HepG2 (cell line): Measurements from ENCODE around the gene TMBIM6. TPM values are rescaled to one million over a fixed set of nuclear protein-coding genes. Genes with fewer than 3 reads are reported as not detected.

Experiments used
- ATF6 ChIP-seq: sonication (generic); formaldehyde crosslinking; conservative IDR thresholded peaks from 2 replicates; pipeline ENCODE4 v1.4.0; 2020; ENCODE audit warnings: missing genetic modification reagents
- CREM ChIP-seq, 2 experiments: sonication (generic) in 1 of 2; formaldehyde crosslinking in 1 of 2; IDR thresholded peaks; 2 replicates each; pipeline versions ENCODE4 v1.4.0 to v1.6.1; 2016 to 2020; ENCODE audit warnings: antibody characterized with exemption in 1 of 2, mild to moderate bottlenecking in 1 of 2, missing genetic modification reagents in 1 of 2
- HBP1 ChIP-seq: IDR thresholded peaks from 2 replicates; pipeline ENCODE4 v1.6.1; 2016; ENCODE audit warnings: low read depth, control low read depth
- HDAC2 ChIP-seq: sonication (generic); formaldehyde crosslinking; IDR thresholded peaks from 2 replicates; pipeline ENCODE4 v1.4.0; 2020; ENCODE audit warnings: missing genetic modification reagents
- HINFP ChIP-seq: sonication (generic); formaldehyde crosslinking; IDR thresholded peaks from 2 replicates; pipeline ENCODE4 v1.4.0; 2020; ENCODE audit warnings: low read depth, mild to moderate bottlenecking, missing genetic modification reagents
- IRF1 ChIP-seq: sonication (generic); formaldehyde crosslinking; IDR thresholded peaks from 2 replicates; pipeline ENCODE4 v1.4.0; 2020; ENCODE audit warnings: low read depth, mild to moderate bottlenecking, missing genetic modification reagents
- ISX ChIP-seq: sonication (generic); formaldehyde crosslinking; conservative IDR thresholded peaks from 2 replicates; pipeline ENCODE4 v1.5.0; 2020; ENCODE audit warnings: missing genetic modification reagents
- JUNB ChIP-seq: sonication (generic); formaldehyde crosslinking; IDR thresholded peaks from 2 replicates; pipeline ENCODE4 v1.8.0; 2022; ENCODE audit warnings: missing genetic modification reagents, mild to moderate bottlenecking, borderline replicate concordance
- KAT2B ChIP-seq: fragments of 150-350 bp; IDR thresholded peaks from 2 replicates; pipeline ENCODE4 v1.6.1; 2014; ENCODE audit warnings: low read depth, low read length, borderline replicate concordance
- MNT ChIP-seq: fragments of 450-650 bp; IDR thresholded peaks from 2 replicates; pipeline ENCODE4 v1.6.1; 2016
- NFYB ChIP-seq: sonication (generic); formaldehyde crosslinking; IDR thresholded peaks from 2 replicates; pipeline ENCODE4 v1.4.0; 2020; ENCODE audit warnings: missing genetic modification reagents
- RFXANK ChIP-seq: IDR thresholded peaks from 2 replicates; pipeline ENCODE4 v1.6.1; 2016
- SALL1 ChIP-seq: sonication (generic); formaldehyde crosslinking; IDR thresholded peaks from 2 replicates; pipeline ENCODE4 v1.8.0; 2022; ENCODE audit warnings: mild to moderate bottlenecking, missing genetic modification reagents
- SKI ChIP-seq: fragments of 450-650 bp; IDR thresholded peaks from one replicate; pipeline ENCODE4 v1.6.1; 2018; ENCODE audit warnings: mild to moderate bottlenecking; ENCODE audit not compliant: partially characterized antibody
- SOX6 ChIP-seq, 2 experiments: fragments of 450-650 bp in 1 of 2; sonication (generic) in 1 of 2; formaldehyde crosslinking in 1 of 2; IDR thresholded peaks; 2 replicates each; pipeline versions ENCODE4 v1.4.0 to v1.6.1; 2017 to 2020; ENCODE audit warnings: antibody characterized with exemption in 1 of 2, mild to moderate bottlenecking in 1 of 2, missing genetic modification reagents in 1 of 2
- TEAD3 ChIP-seq: optimal IDR thresholded peaks from 2 replicates; pipeline ENCODE3; 2016; ENCODE audit warnings: borderline replicate concordance
- ZBTB34 ChIP-seq: sonication (generic); formaldehyde crosslinking; IDR thresholded peaks from 2 replicates; pipeline ENCODE4 v1.8.0; 2022; ENCODE audit warnings: mild to moderate bottlenecking, missing genetic modification reagents
- ZBTB42 ChIP-seq: sonication (generic); formaldehyde crosslinking; IDR thresholded peaks from 2 replicates; pipeline ENCODE4 v1.5.0; 2020; ENCODE audit warnings: mild to moderate bottlenecking, missing genetic modification reagents
- ZNF264 ChIP-seq: sonication (generic); formaldehyde crosslinking; IDR thresholded peaks from 2 replicates; pipeline ENCODE4 v1.4.0; 2020; ENCODE audit warnings: missing genetic modification reagents
- ZNF660 ChIP-seq: sonication (generic); formaldehyde crosslinking; IDR thresholded peaks from 2 replicates; pipeline ENCODE4 v1.5.1; 2020; ENCODE audit warnings: mild to moderate bottlenecking, low read depth, missing genetic modification reagents, borderline replicate concordance
- ZNF792 ChIP-seq: IDR thresholded peaks from 2 replicates; pipeline ENCODE4 v1.6.1; 2016
- polyA plus RNA-seq, 8 experiments: library from polyadenylated mRNA; depleted of rRNA in 3 of 8; stranded (reverse) in 7 of 8; unstranded in 1 of 8; fragments of >200 nt; fragmentation: Illumina TruSeq in 4 of 8; extraction: Trizol in 4 of 8; gene quantifications; 2 replicates each; pipeline versions ENCODE4 v1.2.1 to v1.2.3, GENCODE V29; 2011 to 2016; ENCODE audit warnings: low read depth in 4 of 8, missing spikeins in 1 of 8, mixed read lengths in 1 of 8; ENCODE audit not compliant: insufficient read depth in 1 of 8
- total RNA-seq, 5 experiments: library from RNA; depleted of rRNA; stranded (reverse); fragments of >200 nt; fragmentation: Illumina TruSeq; extraction: Trizol; gene quantifications; 2 replicates each; pipeline ENCODE4 v1.2.3, GENCODE V29; 2016; ENCODE audit warnings: low read depth in 1 of 5

The TMBIM6 gene
- total and polyA plus RNA-seq, 2 of the 13 experiments (the other 11 are each of a cell fraction or from before 2014, with no cell fraction given): 412 to 468 TPM

- TF ChIP-seq IRF1 (CRISPR knock-in tag) (no peak), SKI (peak; percentile 97), CREM (IDR thresholded peaks at IDR 0.05) (peak; percentile 63; the same call in 1 of the 2 replicates), CREM (CRISPR knock-in tag; IDR thresholded peaks at IDR 0.05) (no peak), HDAC2 (CRISPR knock-in tag) (no peak), RFXANK (CRISPR knock-in tag) (no peak), ZNF660 (CRISPR knock-in tag) (no peak), MNT (no peak), ZBTB34 (CRISPR knock-in tag) (0 out of 2 replicates have a peak, but pooled peaks have one; percentile 16), HBP1 (no peak), ZNF792 (CRISPR knock-in tag) (no peak), ATF6 (no peak), JUNB (CRISPR knock-in tag) (no peak), ZBTB42 (CRISPR knock-in tag) (no peak), HINFP (CRISPR knock-in tag) (0 out of 2 replicates have a peak, but pooled peaks have one; percentile 56), TEAD3 (no peak), SOX6 (IDR thresholded peaks at IDR 0.05) (no peak), SOX6 (CRISPR knock-in tag; IDR thresholded peaks at IDR 0.05) (peak; percentile 56; the same call in 1 of the 2 replicates), SALL1 (CRISPR knock-in tag) (0 out of 2 replicates have a peak, but pooled peaks have one; percentile 42), ZNF264 (CRISPR knock-in tag) (no peak), ISX (no peak), NFYB (CRISPR knock-in tag) (no peak), KAT2B (no peak)
These were observed 694 bp downstream of the TMBIM6 start (continued) for GRCh38 chr12:49741882-49742620.
